HG03139 (cell line): Measurements from ENCODE around the gene APLP1.
"Not testable (repeated sequence)": the region's sequence is repeated elsewhere in the genome, so short reads cannot be mapped to it uniquely, and the experiment has no call there.

Experiments
- ATAC-seq: cut with Tn5 transposase; IDR thresholded peaks from one replicate; pipeline ENCODE4 v1.9.1; 2021; ENCODE audit not compliant: unreplicated experiment

The APLP1 gene

GRCh38 chr19:35852029-35852780, 16.2 kb upstream of the APLP1 start, which contains the start of gene NPHS1:
Gene NPHS1 (minus strand): TSS chr19:35852504. CDS start chr19:35851837, 667 bp downstream.
- ATAC-seq = no peak

- ATAC-seq = no peak
Measured at GRCh38 chr19:35853038-35853756, 15.2 kb upstream of the APLP1 start.

DNA sequence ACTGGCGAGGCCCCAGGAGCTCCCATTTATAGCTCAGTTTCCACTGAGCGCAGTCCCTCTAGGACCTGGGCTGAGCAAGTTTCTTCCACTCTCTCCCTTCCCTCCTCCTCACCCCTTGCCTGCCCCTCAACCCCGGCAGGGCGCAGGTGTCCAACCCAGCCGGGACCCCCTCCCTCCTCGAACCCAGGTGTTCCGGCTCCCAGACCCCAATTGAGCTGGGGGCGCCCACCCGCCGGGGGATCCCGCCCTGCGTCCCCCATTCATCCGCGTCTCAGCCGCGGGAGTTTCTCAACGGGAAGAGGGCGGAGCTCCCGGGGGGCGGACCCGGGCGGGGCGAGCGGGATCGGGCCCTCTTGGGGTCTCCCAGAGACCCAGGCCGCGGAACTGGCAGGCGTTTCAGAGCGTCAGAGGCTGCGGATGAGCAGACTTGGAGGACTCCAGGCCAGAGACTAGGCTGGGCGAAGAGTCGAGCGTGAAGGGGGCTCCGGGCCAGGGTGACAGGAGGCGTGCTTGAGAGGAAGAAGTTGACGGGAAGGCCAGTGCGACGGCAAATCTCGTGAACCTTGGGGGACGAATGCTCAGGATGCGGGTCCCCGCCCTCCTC, 11.7 kb upstream of the APLP1 start, which contains the start of gene KIRREL2:
KIRREL2 (plus strand) TSS at position 366 of the 604 bp plus-strand sequence; CDS start at position 575, 209 bp downstream.
- no peak for ATAC-seq

GRCh38 chr19:35858311-35858710, 10.1 kb upstream of the APLP1 start:
- ATAC-seq = no peak

GRCh38 chr19:35859414-35859813, 9.0 kb upstream of the APLP1 start:
- ATAC-seq = no peak

GRCh38 chr19:35860436-35860817, 7.9 kb upstream of the APLP1 start:
- ATAC-seq = no peak

GRCh38 chr19:35860818-35861639, 7.3 kb upstream of the APLP1 start:
- no peak for ATAC-seq

- ATAC-seq = no peak
Measured at GRCh38 chr19:35861640-35862160, 6.7 kb upstream of the APLP1 start.

DNA sequence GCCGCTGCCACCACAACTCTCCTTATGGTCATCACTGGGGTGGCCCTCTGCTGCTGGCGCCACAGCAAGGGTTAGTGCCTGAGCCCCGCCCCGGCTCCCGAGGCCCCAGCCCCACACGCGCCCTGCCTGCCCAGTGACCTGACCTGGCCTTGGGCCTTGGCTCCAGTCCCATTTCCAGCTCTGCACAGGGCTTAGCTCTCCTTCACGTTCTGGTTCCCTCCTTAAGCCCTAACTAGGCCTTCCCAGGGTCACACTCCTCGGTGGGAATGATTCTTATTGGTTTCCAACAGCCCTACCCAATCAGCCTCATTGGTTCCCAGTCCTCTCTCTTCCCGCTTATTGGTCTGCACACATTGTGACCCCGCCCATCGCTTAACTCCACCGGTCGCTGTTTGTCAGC, 5.8 kb upstream of the APLP1 start:
- no peak for ATAC-seq

DNA sequence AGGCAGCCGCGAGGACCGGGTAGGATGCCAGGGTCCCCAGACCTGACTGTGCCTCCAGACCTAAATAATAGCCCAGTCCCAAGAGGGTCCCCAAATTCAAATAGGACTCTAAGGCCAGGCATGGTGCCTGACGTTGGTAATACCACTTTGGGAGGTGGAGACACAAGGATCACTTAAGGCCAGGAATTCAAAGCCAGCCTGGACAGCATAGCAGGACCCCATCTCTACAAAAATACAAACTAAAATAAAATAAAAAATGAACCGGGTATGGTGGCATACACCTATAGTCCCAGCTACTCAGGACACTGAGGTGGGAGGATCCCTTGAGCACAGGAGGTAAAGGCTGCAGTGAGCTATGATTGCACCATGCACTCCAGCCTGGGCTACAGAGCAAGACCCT, 5.4 kb upstream of the APLP1 start:
- ATAC-seq = no peak

DNA sequence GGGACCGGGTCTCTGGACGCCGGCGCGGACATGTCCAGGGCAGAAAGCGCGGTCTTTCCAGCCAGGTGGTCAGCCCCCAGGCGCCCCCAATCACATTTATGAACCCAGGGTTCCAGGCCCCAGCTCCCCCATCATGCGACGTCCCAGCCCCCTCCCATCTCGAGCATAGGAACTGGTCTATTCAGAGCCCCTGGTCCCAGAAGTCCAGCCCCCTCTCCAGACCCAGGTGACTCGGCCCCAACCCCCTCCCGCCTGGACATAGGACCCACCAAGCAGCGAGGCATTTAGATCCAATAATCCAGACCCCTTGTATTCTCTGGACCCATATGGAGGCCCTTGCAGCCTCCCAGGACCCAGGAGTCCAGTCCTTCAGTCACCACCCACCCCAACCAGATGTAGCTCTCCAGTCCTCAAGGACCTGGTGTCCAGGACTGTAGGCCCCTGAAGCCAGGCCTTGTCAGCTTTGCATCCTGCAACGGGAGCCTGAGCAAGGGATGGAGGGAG, 501 bp downstream of the APLP1 start:
- no peak for ATAC-seq

DNA sequence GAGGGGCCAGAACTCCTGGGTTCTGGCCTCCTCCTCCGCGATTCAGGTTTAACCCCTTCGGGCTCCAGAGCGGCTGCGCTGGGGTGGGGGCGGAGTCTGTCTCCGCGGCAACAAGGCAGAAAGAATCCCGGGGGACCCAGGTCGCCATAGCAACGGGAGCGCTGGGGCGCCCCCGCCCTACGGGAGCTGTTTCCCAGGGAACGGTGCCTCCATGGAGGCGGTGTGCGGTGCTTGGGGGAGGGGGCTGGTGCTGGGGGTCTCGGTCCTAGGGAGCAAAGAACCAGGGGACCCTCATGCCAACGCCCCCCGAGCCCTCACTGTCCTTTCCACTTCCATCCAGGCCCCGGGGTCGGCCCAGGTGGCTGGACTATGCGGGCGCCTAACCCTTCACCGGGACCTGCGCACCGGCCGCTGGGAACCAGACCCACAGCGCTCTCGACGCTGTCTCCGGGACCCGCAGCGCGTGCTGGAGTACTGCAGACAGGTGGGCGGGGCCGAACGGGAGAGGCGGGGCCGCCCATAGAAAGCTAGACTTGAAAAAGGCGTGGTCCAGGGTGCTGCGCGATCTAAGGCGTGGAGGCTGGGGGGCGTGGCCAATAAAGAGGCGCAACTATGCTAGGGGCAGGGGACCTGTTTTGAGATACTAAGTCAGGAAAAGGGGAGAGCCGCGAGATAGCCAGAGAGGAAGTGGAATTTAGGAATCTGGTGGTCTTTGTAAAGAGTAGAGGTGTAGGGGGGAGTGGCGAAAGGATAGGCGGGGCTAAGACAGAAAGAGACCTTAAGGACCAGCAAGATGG, 1.2 kb downstream of the APLP1 start:
- no peak for ATAC-seq

GRCh38 chr19:35870124-35870736, 1.9 kb downstream of the APLP1 start:
- not testable (repeated sequence) for ATAC-seq

- no peak for ATAC-seq
Measured at GRCh38 chr19:35870798-35871197, 2.4 kb downstream of the APLP1 start.

DNA sequence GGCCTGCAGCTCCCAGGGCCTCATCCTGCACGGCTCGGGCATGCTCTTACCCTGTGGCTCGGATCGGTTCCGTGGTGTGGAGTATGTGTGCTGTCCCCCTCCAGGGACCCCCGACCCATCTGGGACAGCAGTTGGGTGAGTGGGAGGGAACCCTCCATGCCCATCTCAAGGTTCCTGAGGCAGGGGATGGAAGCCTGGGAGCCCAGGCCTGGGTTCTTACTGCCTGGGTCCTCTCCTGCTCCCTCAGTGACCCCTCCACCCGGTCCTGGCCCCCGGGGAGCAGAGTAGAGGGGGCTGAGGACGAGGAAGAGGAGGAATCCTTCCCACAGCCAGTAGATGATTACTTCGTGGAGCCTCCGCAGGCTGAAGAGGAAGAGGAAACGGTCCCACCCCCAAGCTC, 3.2 kb downstream of the APLP1 start:
- no peak for ATAC-seq

- no peak for ATAC-seq
Measured at GRCh38 chr19:35872180-35872579, 3.8 kb downstream of the APLP1 start.

DNA sequence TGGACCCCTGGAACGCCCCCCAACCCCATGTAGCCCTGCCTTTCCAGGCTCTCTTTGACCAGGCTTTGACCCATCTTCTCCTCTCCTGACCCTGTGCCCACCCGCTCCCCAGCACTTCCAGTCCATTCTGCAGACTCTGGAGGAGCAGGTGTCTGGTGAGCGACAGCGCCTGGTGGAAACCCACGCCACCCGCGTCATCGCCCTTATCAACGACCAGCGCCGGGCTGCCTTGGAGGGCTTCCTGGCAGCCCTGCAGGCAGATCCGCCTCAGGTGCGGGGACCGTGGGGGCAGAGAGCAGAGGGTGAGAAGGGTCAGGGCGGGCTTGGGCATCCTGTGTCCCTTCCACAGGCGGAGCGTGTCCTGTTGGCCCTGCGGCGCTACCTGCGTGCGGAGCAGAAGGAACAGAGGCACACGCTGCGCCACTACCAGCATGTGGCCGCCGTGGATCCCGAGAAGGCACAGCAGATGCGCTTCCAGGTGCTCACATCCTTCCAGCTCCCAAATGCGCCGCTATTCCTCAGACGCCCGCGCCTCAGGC, 6.1 kb downstream of the APLP1 start:
- ATAC-seq = no peak

DNA sequence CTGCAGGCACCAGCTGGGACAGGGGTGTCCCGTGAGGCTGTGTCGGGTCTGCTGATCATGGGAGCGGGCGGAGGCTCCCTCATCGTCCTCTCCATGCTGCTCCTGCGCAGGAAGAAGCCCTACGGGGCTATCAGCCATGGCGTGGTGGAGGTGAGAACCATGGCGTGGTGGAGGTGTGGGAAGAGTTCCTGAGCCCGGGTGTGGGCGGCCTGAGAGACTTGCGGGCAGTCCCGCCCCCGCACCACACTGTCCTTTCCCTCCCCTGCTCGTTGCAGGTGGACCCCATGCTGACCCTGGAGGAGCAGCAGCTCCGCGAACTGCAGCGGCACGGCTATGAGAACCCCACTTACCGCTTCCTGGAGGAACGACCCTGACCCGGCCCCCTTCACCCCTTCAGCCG, 10.7 kb downstream of the APLP1 start:
- ATAC-seq = no peak

DNA sequence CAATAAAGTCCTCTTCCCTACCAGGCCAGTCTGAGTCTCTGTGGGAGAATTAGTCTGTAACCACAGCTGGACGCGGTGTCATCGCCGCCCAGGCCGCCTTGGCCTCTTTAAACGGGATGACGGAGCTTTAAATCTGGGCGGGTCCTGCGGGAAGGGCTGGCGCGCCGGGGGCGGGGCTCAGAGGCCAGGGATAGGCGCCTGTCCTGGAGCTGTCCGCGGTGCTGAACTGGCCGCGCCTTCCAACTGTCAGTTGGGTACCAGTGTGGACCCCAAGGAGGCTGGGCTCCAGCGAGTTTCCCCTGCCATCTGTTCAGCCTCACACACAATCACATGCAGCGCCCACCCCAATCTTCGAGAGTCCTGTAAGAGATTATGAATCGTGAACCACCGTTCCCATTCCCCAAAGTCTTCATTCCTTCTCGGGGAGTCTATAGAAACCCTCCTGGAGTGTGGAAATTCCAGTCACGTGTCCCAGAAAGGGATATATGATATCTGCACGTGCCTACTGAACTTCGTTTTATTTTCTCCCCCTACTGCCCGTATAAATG, 11.5 kb downstream of the APLP1 start:
- no peak for ATAC-seq
